Fibroblast of pulmonary artery (primary cell): ENCODE results near the gene ADD3.

Experiments used
- DNase-seq: peaks from one replicate; pipeline ENCODE4 v3.0.0-alpha.2; 2010; ENCODE audit warnings: low read depth
- H3K4me3 ChIP-seq: replicated peaks from 2 replicates; pipeline ENCODE4 v1.5.1; 2011; ENCODE audit warnings: low read depth, mild to moderate bottlenecking, control low read depth, low read length, moderate library complexity
- CTCF ChIP-seq: IDR thresholded peaks from 2 replicates; pipeline ENCODE4 v1.5.1; 2011; ENCODE audit warnings: mild to moderate bottlenecking, control low read depth, low read length, inconsistent platforms; ENCODE audit errors: missing control alignments

The ADD3 gene

DNA sequence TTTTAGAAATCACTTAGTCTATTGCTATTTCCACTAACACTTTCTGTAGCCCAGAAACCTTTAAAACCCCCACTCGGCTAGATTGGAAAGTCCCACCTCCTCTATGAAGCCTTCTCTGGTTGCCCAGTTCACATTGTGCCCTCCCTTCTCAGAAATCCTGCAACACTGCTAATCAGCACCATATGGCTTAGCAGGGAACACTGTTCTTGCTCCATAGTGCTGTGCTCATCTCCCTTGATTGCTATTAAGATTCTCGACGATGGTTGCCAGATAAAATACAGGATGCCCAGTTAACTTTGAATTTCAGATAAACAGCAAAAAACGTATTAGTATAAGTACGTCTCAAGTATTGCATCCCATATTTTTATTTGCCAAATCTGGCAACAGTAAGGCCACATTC is 44.3 kb upstream of the ADD3 start:
- no peak for TF ChIP-seq CTCF
- no peak overlapping the region for H3K4me3 ChIP-seq
- DNase-seq = no peak

- no peak overlapping the region for H3K4me3 ChIP-seq
- TF ChIP-seq CTCF = no peak
- no peak for DNase-seq
These were observed 43.5 kb upstream of the ADD3 start for GRCh38 chr10:109964318-109964717.

DNA sequence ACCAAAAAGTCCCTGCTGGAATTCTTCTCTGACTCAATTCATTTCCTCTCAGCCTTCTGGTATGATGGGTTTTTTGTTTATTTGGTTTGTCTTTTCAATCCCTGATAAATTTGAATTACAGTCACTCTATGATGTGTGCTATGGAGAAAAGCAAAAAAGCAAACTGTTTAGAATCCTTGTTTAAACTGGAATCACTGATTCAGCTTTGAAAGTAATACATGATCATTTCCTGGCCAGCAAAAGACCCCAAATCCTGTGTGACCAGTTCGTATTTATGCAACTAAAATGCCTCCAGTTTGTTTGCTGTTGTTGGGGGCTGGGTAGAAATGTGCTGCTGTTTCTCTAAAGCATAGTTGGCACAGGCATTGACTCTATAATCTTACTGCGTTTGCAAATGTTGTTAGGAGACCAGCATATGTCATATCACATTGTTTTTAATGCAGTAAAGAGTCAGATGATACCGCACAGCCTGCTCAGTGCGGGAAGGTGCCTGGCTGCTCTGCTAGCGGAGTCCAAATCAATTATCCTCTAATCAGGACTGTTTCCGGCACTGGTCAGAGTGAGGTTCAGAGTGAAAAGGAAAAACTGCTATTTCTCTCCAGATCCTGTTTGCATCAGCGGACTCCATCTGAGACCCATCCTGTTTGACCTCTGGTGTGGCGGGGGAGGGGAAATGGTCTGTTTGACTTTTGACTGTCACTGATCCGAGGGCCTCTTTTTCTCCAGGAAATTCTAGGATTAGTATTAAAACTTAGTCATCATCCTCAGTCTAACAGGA is 40.6 kb upstream of the ADD3 start:
- H3K4me3 ChIP-seq = peak overlapping the region; percentile 6
- DNase-seq = peak; percentile 88
- no peak for TF ChIP-seq CTCF

- TF ChIP-seq CTCF = no peak
- peak overlapping the region; percentile 6 for H3K4me3 ChIP-seq
- DNase-seq = no peak
These were observed 40.1 kb upstream of the ADD3 start for GRCh38 chr10:109967739-109968088.

DNA sequence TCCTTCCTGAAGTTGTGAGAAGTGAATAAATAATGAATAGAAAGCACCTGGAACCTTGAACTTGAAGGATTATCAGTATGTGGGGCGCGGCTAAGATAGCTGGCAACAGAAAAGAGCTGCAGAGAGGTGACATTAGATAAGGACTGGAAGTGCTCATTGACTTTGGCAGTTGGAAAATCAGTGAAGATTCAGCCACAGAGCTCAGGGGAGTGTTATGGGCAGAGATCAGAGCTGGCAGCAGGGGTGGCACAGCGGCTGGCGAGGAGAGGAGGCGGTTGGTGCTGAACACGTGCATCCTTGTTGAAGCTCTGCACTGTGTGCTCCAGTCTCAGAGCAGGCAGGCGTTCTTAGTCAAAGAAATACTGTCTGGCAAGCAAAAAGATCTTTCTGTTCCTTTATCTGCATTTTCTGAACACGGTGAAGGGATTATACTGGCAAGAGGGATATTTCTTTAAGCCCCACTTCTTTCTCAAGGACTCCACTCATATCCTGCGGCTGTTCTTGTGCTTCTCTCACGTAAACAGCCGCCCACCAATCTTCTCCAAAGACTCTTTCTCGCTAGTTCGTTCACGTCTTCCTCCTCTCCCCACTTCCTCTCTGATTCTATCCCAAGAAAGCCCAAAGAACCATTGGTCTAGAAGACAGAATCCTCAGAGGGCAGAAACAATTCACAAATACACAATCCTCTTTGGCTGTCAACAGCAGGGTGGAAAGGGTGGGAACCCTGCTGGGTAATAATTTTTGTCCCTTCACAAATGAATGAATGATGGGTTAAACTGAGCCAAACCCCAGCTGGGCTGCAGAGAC is 38.6 kb upstream of the ADD3 start:
- H3K4me3 ChIP-seq = no peak overlapping the region
- no peak for DNase-seq
- TF ChIP-seq CTCF = no peak

DNA sequence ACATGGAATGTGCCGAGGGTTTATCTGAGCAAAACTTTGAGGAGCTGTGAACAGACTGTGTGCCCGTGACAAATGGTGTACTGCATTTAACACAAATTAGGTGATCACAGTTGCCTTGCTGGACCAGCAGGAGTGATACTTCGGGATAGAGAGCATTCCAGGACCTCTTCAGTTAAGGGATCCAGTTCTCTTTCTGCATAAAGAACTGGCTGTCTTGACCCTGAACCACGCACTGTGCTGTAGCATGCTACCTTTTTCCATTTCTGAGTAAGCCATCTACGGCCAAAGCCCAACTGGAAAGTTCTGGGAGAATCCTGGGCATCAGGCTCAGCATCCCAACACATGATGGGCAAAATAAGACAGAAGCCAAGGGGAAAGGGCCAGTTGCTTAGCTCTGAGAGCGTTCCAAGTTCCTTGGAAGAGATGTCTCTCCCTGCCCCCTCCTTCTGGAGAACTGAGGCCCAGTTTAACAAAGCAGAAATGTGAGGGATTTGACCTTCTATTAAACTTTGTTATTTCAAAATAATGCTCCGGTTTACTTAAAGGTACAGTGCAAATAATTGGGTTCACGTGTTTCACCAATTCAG is 37.9 kb upstream of the ADD3 start:
- H3K4me3 ChIP-seq = no peak overlapping the region
- TF ChIP-seq CTCF = no peak
- no peak for DNase-seq
